Fibroblast of villous mesenchyme (primary cell): Measurements from ENCODE around the gene SIPA1L3. TPM values are rescaled to one million over a fixed set of nuclear protein-coding genes. Genes with fewer than 3 reads are reported as not detected.

Experiments
- DNase-seq: peaks from one replicate; pipeline ENCODE4 v3.0.0-alpha.2; 2010; ENCODE audit warnings: low read depth
- H3K4me3 ChIP-seq: 2 replicates; pipeline ENCODE4 v1.5.1; 2011; ENCODE audit warnings: low read depth, mild to moderate bottlenecking, low read length
- CTCF ChIP-seq: IDR thresholded peaks from 2 replicates; pipeline ENCODE4 v1.5.1; 2012; ENCODE audit warnings: low read depth, mild to moderate bottlenecking, low read length; ENCODE audit not compliant: insufficient read depth
- total RNA-seq: library from RNA; depleted of rRNA; stranded (reverse); fragments of >200 nt; gene quantifications from 2 replicates; pipeline ENCODE4 v1.2.3, GENCODE V29; 2012

SIPA1L3 gene
- total RNA-seq, 1 donor: 19.0 TPM

- H3K4me3 ChIP-seq: no peak overlapping the region
- no peak for DNase-seq
- no peak for TF ChIP-seq CTCF
Measured at GRCh38 chr19:37975071-37975470, 68.1 kb downstream of the SIPA1L3 start.

GRCh38 chr19:37975596-37976515 is 68.8 kb downstream of the SIPA1L3 start:
- TF ChIP-seq CTCF: no peak
- no peak for DNase-seq
- H3K4me3 ChIP-seq: no peak overlapping the region

- H3K4me3 ChIP-seq: no peak overlapping the region
- no peak for DNase-seq
- no peak for TF ChIP-seq CTCF
Measured at GRCh38 chr19:37977391-37977790, 70.4 kb downstream of the SIPA1L3 start.

GRCh38 chr19:37977992-37978391 is 71.0 kb downstream of the SIPA1L3 start:
- H3K4me3 ChIP-seq: no peak overlapping the region
- no peak for TF ChIP-seq CTCF
- DNase-seq: peak; percentile 43

- no peak overlapping the region for H3K4me3 ChIP-seq
- no peak for DNase-seq
- TF ChIP-seq CTCF: no peak
Measured at GRCh38 chr19:37979547-37980082, 72.6 kb downstream of the SIPA1L3 start.

DNA sequence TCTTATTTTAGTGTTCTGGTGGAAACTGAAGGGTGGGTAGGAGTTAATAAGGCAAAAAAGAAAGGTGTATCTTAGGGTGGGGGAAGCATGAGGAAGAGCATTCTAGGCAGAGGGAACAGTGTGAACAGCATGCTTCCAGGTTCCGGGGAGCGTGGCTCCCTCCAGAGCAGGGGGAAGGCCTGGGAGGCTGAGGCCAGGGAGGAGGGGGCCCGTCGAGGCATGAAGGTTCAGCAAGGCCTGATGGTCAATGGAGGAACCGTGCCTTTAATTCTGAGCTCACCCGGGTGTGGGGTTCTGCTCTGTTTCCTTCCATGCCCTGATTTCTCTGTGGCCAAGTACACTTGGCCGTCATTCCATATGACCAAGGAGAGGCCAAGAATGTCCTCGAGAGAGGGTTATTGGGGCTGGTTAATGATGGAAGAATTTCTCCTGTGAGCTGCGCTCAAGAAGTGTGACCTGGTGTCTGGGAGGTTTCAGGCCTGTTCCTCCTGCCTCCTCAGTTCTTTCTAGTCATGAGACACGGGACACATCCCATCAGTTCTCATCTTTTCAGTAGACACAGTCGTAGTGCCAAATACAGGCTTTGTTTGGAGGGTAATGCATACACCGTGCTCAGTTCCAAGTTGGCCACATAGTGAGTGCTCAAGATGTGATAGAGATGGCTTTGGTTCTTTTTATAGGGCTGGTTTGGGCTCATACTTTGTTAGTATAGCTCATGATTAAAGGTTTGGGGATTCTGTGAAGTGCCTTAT is 73.6 kb downstream of the SIPA1L3 start:
- H3K4me3 ChIP-seq: no peak overlapping the region
- DNase-seq: no peak
- no peak for TF ChIP-seq CTCF
